Stimulated activated CD4-positive, alpha-beta T cell treated with anti-CD3 and anti-CD28 coated beads, Interleukin-15, amount 100 ng/mL, for 24 hours (primary cell): Measurements from ENCODE around the gene KCNJ14.

Experiments
- DNase-seq: peaks from one replicate; pipeline ENCODE4 v3.0.0-alpha.2; 2020

KCNJ14 gene

DNA sequence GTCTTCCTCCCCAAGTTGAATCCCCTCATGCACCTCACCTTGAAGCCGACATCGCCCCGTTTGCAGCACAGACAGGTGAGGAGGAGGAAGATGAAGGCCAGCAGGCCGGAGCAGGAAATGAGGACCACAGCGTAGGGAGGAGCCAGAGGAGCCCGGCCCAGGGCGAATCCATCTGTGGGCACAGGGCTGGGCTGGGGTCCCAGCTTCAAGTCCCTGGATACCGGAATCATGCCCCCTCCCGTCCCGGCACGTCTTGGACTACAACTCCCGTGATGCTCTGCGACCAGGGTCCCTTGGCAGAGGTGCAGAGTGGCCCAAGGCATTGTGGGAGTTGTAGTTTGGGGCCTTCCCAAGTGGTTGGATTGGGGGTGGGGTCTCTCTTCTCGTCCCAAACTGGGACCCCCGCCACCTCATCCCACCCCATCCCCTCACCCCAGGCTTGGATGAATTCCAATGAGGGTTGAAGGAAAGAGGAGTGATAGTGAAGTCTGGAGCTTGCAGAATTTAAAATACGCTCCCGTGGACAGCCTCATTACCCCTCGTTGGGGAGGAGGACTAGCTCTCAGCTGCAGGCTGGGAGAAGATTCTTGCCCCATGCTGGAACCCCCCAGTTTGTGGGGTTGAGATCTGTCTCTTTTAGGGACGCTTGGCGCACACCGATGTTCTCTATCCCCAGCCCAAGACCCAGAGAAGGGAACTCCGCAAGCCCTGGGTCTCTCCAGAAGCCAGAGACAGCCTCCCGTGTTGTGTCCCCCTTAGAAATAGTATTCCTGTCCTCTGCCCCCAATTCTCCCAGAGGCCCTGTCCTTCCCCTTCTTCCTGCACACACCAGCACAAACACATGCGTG is 55.3 kb downstream of the KCNJ14 start:
- peak; percentile 85 for DNase-seq

DNA sequence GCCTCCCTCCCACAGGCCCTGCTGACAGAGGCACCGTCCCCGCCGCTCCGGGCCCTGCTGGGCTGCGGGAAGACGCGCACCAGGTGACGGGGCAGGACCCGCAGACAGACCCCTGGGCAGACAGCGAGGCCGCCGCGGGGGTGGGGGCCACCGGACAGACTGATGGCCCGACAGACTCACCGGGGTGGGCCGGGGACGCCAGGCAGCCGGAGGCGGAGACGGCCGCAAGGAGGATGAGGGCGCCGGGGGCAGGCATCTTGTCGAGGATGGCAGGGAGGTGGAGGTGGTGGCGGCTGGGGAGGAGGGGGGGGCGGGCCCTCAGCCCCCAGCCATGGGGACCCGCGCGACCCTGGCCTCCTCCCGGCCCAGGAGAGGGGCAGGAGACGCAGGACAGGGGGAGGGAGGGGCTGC is 56.0 kb downstream of the KCNJ14 start:
- DNase-seq: peak; percentile 29

DNA sequence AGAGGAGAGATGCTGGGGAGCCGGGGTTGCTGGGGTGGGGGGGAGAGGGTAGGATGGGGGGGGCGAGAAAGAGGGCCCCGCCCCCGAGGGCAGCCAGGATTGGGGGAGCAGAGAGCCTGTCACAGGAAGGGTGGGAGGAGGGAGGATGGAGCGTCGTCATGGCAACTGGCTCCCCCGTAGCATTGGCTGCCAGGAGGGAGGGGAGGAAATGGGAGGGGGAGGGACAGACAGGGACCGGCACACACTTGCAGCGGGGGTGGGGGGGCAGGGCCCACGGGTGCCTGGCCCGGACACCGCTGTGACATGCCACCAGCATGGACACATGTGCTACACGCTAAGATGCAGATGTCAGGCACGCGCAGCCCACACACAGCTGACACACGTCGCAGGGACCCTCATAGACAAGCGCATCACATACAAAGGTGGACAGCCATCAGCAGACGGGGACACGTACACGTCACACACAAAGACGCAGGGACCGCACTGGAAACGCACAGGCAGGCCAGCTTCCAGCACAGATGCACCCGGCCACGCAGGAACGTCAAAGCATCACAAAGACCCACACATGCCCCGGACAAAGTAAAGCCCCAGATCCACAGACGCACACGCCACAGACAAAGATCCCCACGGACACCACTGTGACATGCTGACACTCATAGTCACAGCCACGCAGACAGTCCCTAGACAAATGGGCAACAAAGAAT is 56.6 kb downstream of the KCNJ14 start, which contains the start of gene LMTK3:
Gene LMTK3 (minus strand): TSS at position 36 of the 704 bp plus-strand sequence. CDS start 259 bp downstream, outside the sequence.
- peak; percentile 84 for DNase-seq

DNA sequence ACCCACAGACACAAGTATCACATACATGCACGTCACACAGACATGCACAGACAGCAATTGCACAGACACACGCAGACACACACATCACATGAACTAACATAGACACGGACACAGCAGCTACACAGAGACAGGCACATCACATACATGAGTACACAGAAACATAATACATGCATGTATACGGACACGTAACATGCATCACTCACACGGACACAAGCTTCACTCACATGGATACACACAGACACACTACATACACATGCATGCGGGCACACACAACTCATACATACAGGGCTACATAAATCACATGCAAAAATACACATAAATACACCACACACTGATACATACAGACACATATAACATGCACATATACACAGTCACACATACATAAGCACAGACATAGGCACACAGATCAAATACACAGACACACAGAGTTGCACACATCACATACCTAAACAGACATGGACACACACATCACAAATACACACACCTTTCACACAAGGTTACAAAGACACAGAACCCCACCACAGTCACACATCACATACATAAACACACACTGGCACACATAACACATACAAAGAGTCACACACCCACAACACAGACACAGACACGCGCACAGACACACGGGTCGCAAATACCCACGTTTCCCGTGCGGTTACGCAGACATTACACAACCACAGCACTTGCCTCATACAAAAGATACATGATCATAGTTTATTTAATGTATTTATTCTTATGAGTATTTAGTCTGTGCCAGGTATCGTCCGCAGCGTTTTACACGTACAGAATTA is 57.3 kb downstream of the KCNJ14 start:
- no peak for DNase-seq

DNA sequence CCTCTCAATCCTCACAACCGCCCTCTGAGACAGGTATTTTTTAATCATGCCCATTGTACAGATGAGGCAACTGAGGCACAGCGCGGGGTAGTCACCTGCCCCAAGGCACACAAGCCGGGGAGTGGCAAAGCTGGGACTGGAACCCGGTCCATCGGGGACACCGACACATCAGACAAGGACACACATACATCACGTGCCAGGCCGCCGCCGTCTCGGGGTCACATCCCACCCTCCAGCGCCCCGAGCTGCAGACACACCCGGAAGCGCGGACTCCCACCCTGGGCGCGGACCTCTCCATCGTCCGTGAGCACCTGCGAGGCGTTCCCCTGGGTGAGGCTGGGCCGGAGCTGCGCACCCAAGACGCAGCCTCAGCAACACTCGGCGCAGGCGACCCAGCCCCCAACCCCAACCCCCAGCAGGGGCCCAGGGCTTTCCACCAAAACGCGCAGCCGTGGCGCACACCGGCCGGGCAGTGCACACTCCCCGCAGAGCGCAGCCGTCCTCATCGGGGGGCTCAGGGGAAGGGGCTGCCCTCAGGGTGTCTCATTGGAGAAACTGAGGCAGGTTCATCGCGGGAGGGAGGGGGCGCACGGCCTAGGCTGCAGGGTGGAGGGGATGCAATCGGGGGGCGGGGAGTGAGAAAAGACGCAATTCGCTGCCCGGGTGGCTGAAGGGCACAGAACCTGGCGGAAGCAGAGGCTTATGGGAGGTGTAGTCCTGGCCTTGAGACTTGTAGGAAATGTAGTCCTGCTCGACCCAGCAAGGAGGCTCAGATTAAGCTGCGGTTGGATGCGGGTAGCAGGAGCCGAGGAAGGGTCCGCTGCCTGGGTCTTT is 58.1 kb downstream of the KCNJ14 start:
- peak; percentile 84 for DNase-seq

DNA sequence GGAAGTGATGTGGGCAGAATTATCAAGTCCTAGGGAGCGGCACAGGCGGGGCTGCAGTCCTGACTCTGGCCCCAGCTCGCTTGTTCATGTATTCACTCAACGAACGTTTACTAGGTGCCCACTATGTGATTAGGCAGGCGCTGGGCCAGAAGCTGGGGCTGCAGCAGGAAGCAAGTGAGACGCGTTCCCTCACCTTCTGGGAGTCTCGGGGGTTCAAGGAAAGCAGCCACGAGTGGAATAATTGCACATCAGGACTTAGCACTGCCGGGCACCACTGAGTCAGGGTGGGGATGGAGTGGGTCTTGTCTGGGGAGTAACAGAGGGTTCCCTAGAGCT is 58.7 kb downstream of the KCNJ14 start:
- no peak for DNase-seq

DNA sequence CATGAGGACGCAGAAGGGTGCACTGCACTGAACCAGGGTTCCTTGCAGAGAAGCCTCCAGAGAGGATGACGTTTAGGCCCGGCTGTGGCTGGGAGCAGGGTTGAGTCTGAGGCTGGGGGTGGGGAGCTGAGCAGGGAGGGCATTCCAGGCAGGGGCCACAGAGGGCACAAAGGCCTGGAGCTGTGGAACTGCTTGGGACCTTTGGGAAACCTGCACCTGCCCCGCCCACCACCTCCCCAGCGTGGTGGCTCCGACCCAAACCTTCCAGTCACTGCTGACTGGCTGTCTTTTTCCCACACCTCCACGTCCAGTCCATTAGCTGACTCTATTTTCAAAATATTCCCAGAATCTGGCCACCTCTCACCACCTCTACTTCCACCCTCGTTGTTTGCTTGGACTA is 61.2 kb downstream of the KCNJ14 start:
- no peak for DNase-seq
